Effector memory CD4-positive, alpha-beta T cell (primary cell): Measurements from ENCODE around the gene BPIFB6.

Experiments used
- DNase-seq, 3 donors: peaks; one replicate each; pipeline ENCODE4 v3.0.0-alpha.2; 2020
- H3K27ac ChIP-seq: 2 replicates; pipeline ENCODE4 v1.7.0; 2013; ENCODE audit warnings: mild to moderate bottlenecking, low read length, moderate library complexity; ENCODE audit not compliant: insufficient read depth, poor library complexity, severe bottlenecking
- H3K27me3 ChIP-seq: replicated peaks from 2 replicates; pipeline ENCODE4 v1.7.0; 2013; ENCODE audit warnings: mild to moderate bottlenecking, low read length; ENCODE audit not compliant: insufficient read depth, control insufficient read depth, poor library complexity, severe bottlenecking
- H3K36me3 ChIP-seq: 2 replicates; pipeline ENCODE4 v1.7.0; 2013; ENCODE audit warnings: mild to moderate bottlenecking, low read length, moderate library complexity; ENCODE audit not compliant: control insufficient read depth, insufficient read depth
- H3K4me1 ChIP-seq: 2 replicates; pipeline ENCODE4 v1.7.0; 2013; ENCODE audit warnings: low read length, mild to moderate bottlenecking; ENCODE audit not compliant: control insufficient read depth, insufficient read depth, poor library complexity, severe bottlenecking
- H3K4me3 ChIP-seq: 2 replicates; pipeline ENCODE4 v1.7.0; 2013; ENCODE audit warnings: low read length, low read depth, mild to moderate bottlenecking; ENCODE audit not compliant: insufficient read depth, poor library complexity, severe bottlenecking
- H3K9me3 ChIP-seq: 2 replicates; pipeline ENCODE4 v1.7.0; 2013; ENCODE audit warnings: mild to moderate bottlenecking, low read length, moderate library complexity; ENCODE audit not compliant: control insufficient read depth

BPIFB6 gene

GRCh38 chr20:33016581-33017109, 14.8 kb upstream of the BPIFB6 start:
- DNase-seq, result no peak
- Histone ChIP-seq H3K27me3 (no peaks in the 10 kb centered on the region), H3K27ac (no peak overlapping the region), H3K9me3 (no peaks in the 10 kb centered on the region), H3K36me3 (no peaks in the 10 kb centered on the region), H3K4me3 (no peak overlapping the region), H3K4me1 (peaks cover 3% of the 10 kb centered on the region)

- no peaks in the 10 kb centered on the region for H3K27me3 ChIP-seq
- no peaks in the 10 kb centered on the region for H3K9me3 ChIP-seq
- H3K27ac ChIP-seq, result no peak overlapping the region
- H3K4me1 ChIP-seq, result peaks cover 3% of the 10 kb centered on the region
- no peak for DNase-seq
- H3K36me3 ChIP-seq, result no peaks in the 10 kb centered on the region
- no peak overlapping the region for H3K4me3 ChIP-seq
These were observed 13.9 kb upstream of the BPIFB6 start for GRCh38 chr20:33017542-33017941.

- no peak overlapping the region for H3K4me3 ChIP-seq
- H3K27me3 ChIP-seq, result no peaks in the 10 kb centered on the region
- no peak for DNase-seq
- H3K4me1 ChIP-seq, result peaks cover 3% of the 10 kb centered on the region
- H3K9me3 ChIP-seq, result no peaks in the 10 kb centered on the region
- no peak overlapping the region for H3K27ac ChIP-seq
- H3K36me3 ChIP-seq, result no peaks in the 10 kb centered on the region
These were observed 13.1 kb upstream of the BPIFB6 start for GRCh38 chr20:33018169-33018931.

DNA sequence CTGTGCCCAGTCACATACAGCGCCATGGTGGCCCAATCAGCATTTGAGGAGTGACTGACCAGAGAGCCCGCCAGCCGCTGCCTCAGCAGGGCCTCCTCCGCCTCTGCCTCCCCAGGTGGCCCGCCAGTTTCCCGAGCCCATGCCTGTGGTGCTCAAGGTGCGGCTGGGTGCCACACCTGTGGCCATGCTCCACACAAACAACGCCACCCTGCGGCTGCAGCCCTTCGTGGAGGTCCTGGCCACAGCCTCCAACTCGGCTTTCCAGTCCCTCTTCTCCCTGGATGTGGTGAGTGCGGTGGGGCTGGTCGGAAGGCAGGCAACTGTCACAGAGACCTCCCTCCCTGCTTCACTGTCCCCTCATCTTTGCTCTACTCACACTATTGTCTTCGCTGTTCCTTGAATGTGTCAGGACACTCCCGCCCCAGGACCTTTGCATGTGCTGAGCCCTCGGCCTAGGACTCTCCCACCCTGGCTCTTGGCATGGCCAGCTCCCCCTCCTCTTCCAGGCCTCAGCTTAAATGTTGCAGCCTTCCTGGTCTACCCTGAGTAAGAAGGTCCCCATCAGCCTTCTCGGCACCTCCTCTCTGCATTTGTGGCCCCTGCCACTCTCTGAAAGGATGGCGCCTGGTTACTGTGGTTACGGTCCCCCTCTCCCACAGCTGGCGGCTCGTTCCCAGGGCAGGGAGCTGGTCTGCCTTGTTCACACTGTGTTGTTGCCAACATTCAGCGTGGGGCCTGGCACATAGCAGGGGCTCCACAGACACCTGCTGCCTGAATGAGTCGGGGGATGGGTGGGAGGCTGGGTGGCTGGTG, 11.8 kb upstream of the BPIFB6 start:
- Histone ChIP-seq H3K27ac (no peak overlapping the region), H3K4me3 (no peak overlapping the region), H3K36me3 (no peaks in the 10 kb centered on the region), H3K4me1 (peaks cover 3% of the 10 kb centered on the region), H3K27me3 (no peaks in the 10 kb centered on the region), H3K9me3 (no peaks in the 10 kb centered on the region)
- DNase-seq, result no peak

- Histone ChIP-seq H3K36me3 (no peaks in the 10 kb centered on the region), H3K27ac (no peak overlapping the region), H3K9me3 (no peaks in the 10 kb centered on the region), H3K4me1 (peaks cover 3% of the 10 kb centered on the region), H3K27me3 (no peaks in the 10 kb centered on the region), H3K4me3 (no peak overlapping the region)
- DNase-seq, result no peak
These were observed 10.9 kb upstream of the BPIFB6 start for GRCh38 chr20:33020278-33021161.

DNA sequence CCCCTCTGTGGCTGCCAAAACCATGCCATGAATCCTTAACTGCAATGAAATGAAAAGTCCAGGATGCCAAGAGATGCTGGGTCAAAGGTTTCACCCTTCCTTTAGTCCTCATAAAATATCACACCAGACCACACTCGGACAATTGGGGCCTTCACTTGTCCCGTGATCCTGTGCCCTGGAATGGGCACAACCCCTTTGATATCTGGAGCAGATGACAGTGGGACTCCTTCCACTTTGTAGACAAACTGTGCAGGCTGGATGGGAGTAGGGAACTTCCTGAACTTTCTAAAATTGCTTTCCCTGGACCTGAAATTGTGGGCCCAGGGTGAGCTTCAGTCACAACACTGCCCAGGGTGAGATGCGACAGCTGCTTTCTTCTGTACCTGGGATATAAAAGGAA, 9.6 kb upstream of the BPIFB6 start:
- Histone ChIP-seq H3K27me3 (no peaks in the 10 kb centered on the region), H3K36me3 (no peaks in the 10 kb centered on the region), H3K27ac (no peak overlapping the region), H3K4me1 (no peaks in the 10 kb centered on the region), H3K9me3 (no peaks in the 10 kb centered on the region), H3K4me3 (no peak overlapping the region)
- no peak for DNase-seq

DNA sequence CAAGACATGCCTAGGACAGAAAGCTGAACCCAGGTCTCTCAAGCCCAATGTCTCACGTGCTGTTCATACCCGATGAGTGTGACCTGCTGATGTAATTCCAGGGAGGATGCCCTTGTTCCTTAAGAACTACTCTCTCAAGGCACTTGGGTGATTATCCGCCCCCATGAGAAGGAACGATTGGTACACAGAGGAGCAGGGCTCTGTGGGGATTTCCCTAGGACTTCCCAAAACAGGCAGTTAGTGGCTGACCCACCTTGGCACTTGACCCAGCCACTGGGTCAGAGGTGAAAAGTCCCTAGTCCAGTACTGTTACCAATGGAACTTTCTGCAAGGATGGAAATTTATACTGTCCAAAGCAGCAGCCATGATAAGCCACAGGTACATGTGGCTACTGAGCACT, 9.2 kb upstream of the BPIFB6 start:
- DNase-seq, result no peak
- no peaks in the 10 kb centered on the region for H3K27me3 ChIP-seq
- H3K27ac ChIP-seq, result no peak overlapping the region
- H3K9me3 ChIP-seq, result no peaks in the 10 kb centered on the region
- no peaks in the 10 kb centered on the region for H3K36me3 ChIP-seq
- H3K4me3 ChIP-seq, result no peak overlapping the region
- H3K4me1 ChIP-seq, result no peaks in the 10 kb centered on the region

- H3K36me3 ChIP-seq, result no peaks in the 10 kb centered on the region
- H3K4me1 ChIP-seq, result no peaks in the 10 kb centered on the region
- H3K27me3 ChIP-seq, result no peaks in the 10 kb centered on the region
- no peaks in the 10 kb centered on the region for H3K9me3 ChIP-seq
- no peak for DNase-seq
- H3K27ac ChIP-seq, result no peak overlapping the region
- H3K4me3 ChIP-seq, result no peak overlapping the region
These were observed 8.6 kb upstream of the BPIFB6 start for GRCh38 chr20:33022694-33023438.

DNA sequence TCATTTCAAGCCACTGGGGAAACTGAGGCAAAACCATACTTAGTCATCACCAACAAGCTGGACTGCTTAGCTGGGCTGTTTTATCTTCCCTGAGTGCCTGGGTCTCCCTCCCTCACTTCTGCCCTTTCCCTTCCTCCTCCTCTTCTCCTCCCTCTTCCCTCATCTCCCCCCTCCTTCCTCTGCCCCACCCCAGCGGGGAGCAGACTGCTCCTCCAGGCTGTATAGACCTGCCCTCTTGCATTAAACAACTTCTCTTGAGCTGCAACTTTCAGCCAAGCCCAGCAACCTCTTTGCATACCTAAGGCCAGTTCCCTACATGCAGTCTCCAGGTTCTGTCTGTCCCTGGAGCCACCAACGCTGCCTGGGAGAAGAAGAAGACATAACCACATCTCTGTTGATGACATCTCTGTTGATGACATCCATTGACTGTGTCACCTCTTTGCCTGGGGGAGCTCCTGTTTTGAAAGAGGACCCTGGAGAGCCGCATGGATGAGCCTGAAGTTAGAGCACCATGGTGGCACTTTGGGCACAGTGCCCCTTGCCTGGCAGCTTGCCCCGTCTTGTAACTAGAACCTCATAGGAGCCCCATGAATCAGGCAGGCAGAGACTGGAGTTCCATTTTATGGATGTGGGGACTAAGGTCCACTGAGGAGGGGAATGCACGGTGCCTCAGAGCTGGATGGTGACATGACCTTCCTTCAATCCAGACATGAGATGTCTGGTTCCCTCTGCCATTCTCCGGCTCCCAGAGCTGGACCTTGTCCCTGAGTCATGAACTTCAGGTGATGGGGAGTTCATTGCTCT, 7.8 kb upstream of the BPIFB6 start:
- no peaks in the 10 kb centered on the region for H3K27me3 ChIP-seq
- no peak for DNase-seq
- H3K4me3 ChIP-seq, result no peak overlapping the region
- H3K27ac ChIP-seq, result no peak overlapping the region
- H3K9me3 ChIP-seq, result no peaks in the 10 kb centered on the region
- no peaks in the 10 kb centered on the region for H3K4me1 ChIP-seq
- no peaks in the 10 kb centered on the region for H3K36me3 ChIP-seq
